Prostate gland (tissue), 2 donors: Measurements from ENCODE around the gene LCMT2. TPM values are rescaled to one million over a fixed set of nuclear protein-coding genes. Genes with fewer than 3 reads are reported as not detected.
"Not testable (repeated sequence)": the region's sequence is repeated elsewhere in the genome, so short reads cannot be mapped to it uniquely, and the experiment has no call there.

ENCODE experiments used
- DNase-seq: peaks from one replicate; pipeline ENCODE4 v3.0.0-alpha.2; 2019; ENCODE audit warnings: low spot score
- H3K27ac ChIP-seq, 2 donors: fragments of 200-600 bp; sonication (generic); 2 replicates each; pipeline ENCODE4 v1.5.1; 2017 to 2019
- H3K27me3 ChIP-seq: fragments of 200-600 bp; sonication (generic); replicated peaks from 2 replicates; pipeline ENCODE4 v1.5.1; 2019; ENCODE audit not compliant: insufficient read depth
- H3K36me3 ChIP-seq, 2 donors: fragments of 200-600 bp; sonication (generic); 1 replicate in 1 of 2; 2 replicates in 1 of 2; pipeline versions ENCODE4 v1.5.1 to v1.8.1; 2017 to 2019
- H3K4me1 ChIP-seq: fragments of 200-600 bp; sonication (generic); replicated peaks from 2 replicates; pipeline ENCODE4 v1.5.1; 2019
- H3K4me3 ChIP-seq, 2 donors: fragments of 200-600 bp; sonication (generic); 2 replicates each; pipeline ENCODE4 v1.5.1; 2017 to 2019
- H3K9me3 ChIP-seq: fragments of 200-600 bp; sonication (generic); 2 replicates; pipeline ENCODE4 v1.5.1; 2017
- POLR2A ChIP-seq: fragments of 450-650 bp; IDR thresholded peaks from one replicate; pipeline ENCODE4 v1.6.1; 2016; ENCODE audit warnings: antibody characterized with exemption, mild to moderate bottlenecking
- POLR2AphosphoS5 ChIP-seq: sonication (generic); formaldehyde crosslinking; IDR thresholded peaks from one replicate; pipeline ENCODE4 v1.6.1; 2017; ENCODE audit warnings: antibody characterized with exemption
- WGBS: methylation state at CpG from one replicate; pipeline ENCODE4 v1.1.5; 2018; 5-methylcytosine and 5-hydroxymethylcytosine counted together
- intact Hi-C: fragments of 100-400 bp; cut with DNase I; formaldehyde crosslinking; loops from one replicate; pipeline ENCODE4 v1.14.2; 2022
- total RNA-seq, 2 donors: library from RNA; depleted of rRNA; stranded (reverse); fragments of >200 nt; gene quantifications; one replicate each; pipeline ENCODE4 v1.1.0, GENCODE V29; 2016
- TF ChIP-seq, protein P1 (sequence below), 4 experiments: fragments of 200-600 bp in 2 of 4; fragments of 450-650 bp in 2 of 4; sonication (generic) in 2 of 4; IDR thresholded peaks; 1 replicate in 3 of 4; 2 replicates in 1 of 4; pipeline ENCODE4 v1.5.1; 2016 to 2019; ENCODE audit warnings: antibody characterized with exemption in 4 of 4, mild to moderate bottlenecking in 2 of 4, moderate library complexity in 2 of 4

LCMT2 gene
- total RNA-seq, 2 donors from 2014 or later, result 6.8 to 7.4 TPM

GRCh38 chr15:43293432-43293831 lies 36.9 kb downstream of the LCMT2 start:
- intact Hi-C loops, result no loop called here

GRCh38 chr15:43292375-43293078 lies 37.8 kb downstream of the LCMT2 start:
- H3K4me3 ChIP-seq, result no peak overlapping the region
- H3K4me1 ChIP-seq, result no peaks in the 10 kb centered on the region
- no peak for DNase-seq
- no peak overlapping the region for H3K27ac ChIP-seq
- H3K9me3 ChIP-seq, result no peaks in the 10 kb centered on the region
- intact Hi-C loops, result no loop called here
- no peaks in the 10 kb centered on the region for H3K36me3 ChIP-seq
- no peaks in the 10 kb centered on the region for H3K27me3 ChIP-seq
- TF ChIP-seq, protein P1, sequence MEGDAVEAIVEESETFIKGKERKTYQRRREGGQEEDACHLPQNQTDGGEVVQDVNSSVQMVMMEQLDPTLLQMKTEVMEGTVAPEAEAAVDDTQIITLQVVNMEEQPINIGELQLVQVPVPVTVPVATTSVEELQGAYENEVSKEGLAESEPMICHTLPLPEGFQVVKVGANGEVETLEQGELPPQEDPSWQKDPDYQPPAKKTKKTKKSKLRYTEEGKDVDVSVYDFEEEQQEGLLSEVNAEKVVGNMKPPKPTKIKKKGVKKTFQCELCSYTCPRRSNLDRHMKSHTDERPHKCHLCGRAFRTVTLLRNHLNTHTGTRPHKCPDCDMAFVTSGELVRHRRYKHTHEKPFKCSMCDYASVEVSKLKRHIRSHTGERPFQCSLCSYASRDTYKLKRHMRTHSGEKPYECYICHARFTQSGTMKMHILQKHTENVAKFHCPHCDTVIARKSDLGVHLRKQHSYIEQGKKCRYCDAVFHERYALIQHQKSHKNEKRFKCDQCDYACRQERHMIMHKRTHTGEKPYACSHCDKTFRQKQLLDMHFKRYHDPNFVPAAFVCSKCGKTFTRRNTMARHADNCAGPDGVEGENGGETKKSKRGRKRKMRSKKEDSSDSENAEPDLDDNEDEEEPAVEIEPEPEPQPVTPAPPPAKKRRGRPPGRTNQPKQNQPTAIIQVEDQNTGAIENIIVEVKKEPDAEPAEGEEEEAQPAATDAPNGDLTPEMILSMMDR (IDR thresholded peaks at IDR 0.05), result no peak
- TF ChIP-seq POLR2A (no peak), POLR2AphosphoS5 (no peak)
- 68% methylated on average over 12 of the region's 12 CpGs for WGBS

More at GRCh38 chr15:43293432-43293831, 36.9 kb downstream of the LCMT2 start:
- Histone ChIP-seq H3K36me3 (no peaks in the 10 kb centered on the region), H3K27ac (no peak overlapping the region), H3K4me1 (no peaks in the 10 kb centered on the region), H3K4me3 (no peak overlapping the region), H3K9me3 (no peaks in the 10 kb centered on the region), H3K27me3 (no peaks in the 10 kb centered on the region)
- no peak for DNase-seq
- WGBS, result 21% methylated on average over 15 of the region's 24 CpGs
- TF ChIP-seq, protein P1 (IDR thresholded peaks at IDR 0.05), result no peak
- TF ChIP-seq POLR2AphosphoS5, result no peak

DNA sequence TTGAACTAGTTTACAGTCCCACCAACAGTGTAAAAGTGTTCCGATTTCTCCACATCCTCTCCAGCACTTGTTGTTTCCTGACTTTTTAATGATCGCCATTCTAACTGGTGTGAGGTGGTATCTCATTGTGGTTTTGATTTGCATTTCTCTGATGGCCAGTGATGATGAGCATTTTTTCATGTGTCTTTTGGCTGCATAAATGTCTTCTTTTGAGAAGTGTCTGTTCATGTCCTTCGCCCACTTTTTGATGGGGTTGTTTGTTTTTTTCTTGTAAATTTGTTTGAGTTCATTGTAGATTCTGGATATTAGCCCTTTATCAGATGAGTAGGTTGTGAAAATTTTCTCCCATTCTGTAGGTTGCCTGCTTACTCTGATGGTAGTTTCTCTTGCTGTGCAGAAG lies 40.7 kb downstream of the LCMT2 start:
- 91% methylated on average over 2 of the region's 3 CpGs for WGBS
- DNase-seq, H3K4me1 ChIP-seq, H3K4me3 ChIP-seq, H3K36me3 ChIP-seq, H3K9me3 ChIP-seq, intact Hi-C loops, H3K27me3 ChIP-seq, H3K27ac ChIP-seq: not testable (repeated sequence)

DNA sequence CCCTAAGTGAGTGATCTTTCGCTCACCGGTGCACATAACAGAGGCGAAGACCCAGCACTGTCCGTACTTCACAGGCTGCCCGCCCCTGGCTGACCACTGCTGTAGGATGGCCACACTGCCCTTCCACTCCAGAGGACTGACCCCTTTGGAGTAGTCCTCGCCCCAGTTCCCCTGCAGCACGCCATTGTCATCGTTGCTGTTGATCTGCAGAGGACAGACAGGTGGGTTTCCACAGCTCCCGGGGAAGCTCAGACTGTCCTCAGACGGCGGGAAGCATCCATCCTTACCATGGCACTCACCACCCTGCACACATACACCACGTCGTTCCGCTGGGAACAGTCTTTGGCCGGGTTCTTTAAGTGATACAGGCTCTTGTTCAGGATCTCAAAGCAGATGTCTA lies 43.1 kb downstream of the LCMT2 start:
- DNase-seq, result no peak
- intact Hi-C loops, result no loop called here

GRCh38 chr15:43286074-43286473 lies 44.3 kb downstream of the LCMT2 start:
- WGBS, result 60% methylated on average over 7 of the region's 7 CpGs
- no peaks in the 10 kb centered on the region for H3K27me3 ChIP-seq
- H3K4me1 ChIP-seq, result no peaks in the 10 kb centered on the region
- no peak overlapping the region for H3K4me3 ChIP-seq
- no peak overlapping the region for H3K27ac ChIP-seq
- intact Hi-C loops, result no loop called here
- TF ChIP-seq, protein P1 (IDR thresholded peaks at IDR 0.05), result no peak
- TF ChIP-seq POLR2A, result no peak
- DNase-seq, result no peak
- H3K9me3 ChIP-seq, result no peaks in the 10 kb centered on the region
- no peaks in the 10 kb centered on the region for H3K36me3 ChIP-seq

More for the DNA sequence above, 43.1 kb downstream of the LCMT2 start:
- 76% methylated on average over 15 of the region's 15 CpGs for WGBS
- H3K36me3 ChIP-seq, result no peaks in the 10 kb centered on the region
- no peak overlapping the region for H3K4me3 ChIP-seq
- no peaks in the 10 kb centered on the region for H3K27me3 ChIP-seq
- TF ChIP-seq POLR2A (no peak), POLR2AphosphoS5 (no peak)
- TF ChIP-seq, protein P1 (IDR thresholded peaks at IDR 0.05), result no peak
- no peak overlapping the region for H3K27ac ChIP-seq
- H3K4me1 ChIP-seq, result no peaks in the 10 kb centered on the region
- no peaks in the 10 kb centered on the region for H3K9me3 ChIP-seq
